Stomach smooth muscle (tissue), 2 donors: ENCODE measurements around the gene CSNK1A1L.

Experiments used
- H3K27ac ChIP-seq: one replicate; pipeline ENCODE4 v1.7.0; 2013; ENCODE audit warnings: mild to moderate bottlenecking, low read length, inconsistent platforms
- H3K27me3 ChIP-seq, 2 donors: one replicate each; pipeline ENCODE4 v1.7.0; 2013; ENCODE audit warnings: low read length in 2 of 2; ENCODE audit not compliant: insufficient read depth in 2 of 2, control insufficient read depth in 1 of 2
- H3K36me3 ChIP-seq, 2 donors: one replicate each; pipeline ENCODE4 v1.7.0; 2013; ENCODE audit warnings: low read length in 2 of 2; ENCODE audit not compliant: control insufficient read depth in 2 of 2, insufficient read depth in 2 of 2
- H3K4me1 ChIP-seq: one replicate; pipeline ENCODE4 v1.7.0; 2013; ENCODE audit warnings: low read length; ENCODE audit not compliant: control insufficient read depth, insufficient read depth
- H3K4me3 ChIP-seq, 2 donors: one replicate each; pipeline ENCODE4 v1.7.0; 2013; ENCODE audit warnings: low read length in 2 of 2
- H3K9ac ChIP-seq, 2 donors: one replicate each; pipeline ENCODE4 v1.7.0; 2013; ENCODE audit warnings: low read length in 2 of 2, mild to moderate bottlenecking in 1 of 2
- H3K9me3 ChIP-seq, 2 donors: one replicate each; pipeline ENCODE4 v1.7.0; 2013; ENCODE audit warnings: low read length in 2 of 2; ENCODE audit not compliant: control insufficient read depth in 2 of 2
- donor health status: healthy.
- donor health status: Pancreatic carcinoma.

CSNK1A1L gene

DNA sequence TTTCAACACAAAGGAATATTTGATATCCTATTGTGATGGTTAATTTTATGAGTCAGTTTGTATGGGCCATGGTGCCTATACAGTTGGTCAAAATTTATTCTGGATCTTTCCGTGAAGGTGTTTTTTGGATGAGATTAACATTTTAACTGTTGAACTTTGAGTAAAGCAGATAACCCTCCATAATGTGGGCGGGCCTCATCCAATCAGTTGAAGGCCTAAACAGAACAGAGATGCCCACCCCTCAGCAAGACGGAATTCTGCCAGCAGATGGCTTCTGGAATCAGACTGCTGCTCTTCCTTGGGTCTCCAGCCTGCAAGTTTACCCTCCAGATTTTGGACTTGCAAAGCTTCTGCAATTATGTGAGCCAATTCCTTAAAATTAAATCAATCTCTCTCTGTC lies 16.0 kb downstream of the CSNK1A1L start:
- Histone ChIP-seq H3K9me3 (no peaks in the 10 kb centered on the region), H3K4me3 (no peak overlapping the region), H3K27me3 (no peaks in the 10 kb centered on the region), H3K36me3 (no peaks in the 10 kb centered on the region), H3K27ac (no peak overlapping the region), H3K4me1 (no peaks in the 10 kb centered on the region), H3K9ac (no peak overlapping the region)

DNA sequence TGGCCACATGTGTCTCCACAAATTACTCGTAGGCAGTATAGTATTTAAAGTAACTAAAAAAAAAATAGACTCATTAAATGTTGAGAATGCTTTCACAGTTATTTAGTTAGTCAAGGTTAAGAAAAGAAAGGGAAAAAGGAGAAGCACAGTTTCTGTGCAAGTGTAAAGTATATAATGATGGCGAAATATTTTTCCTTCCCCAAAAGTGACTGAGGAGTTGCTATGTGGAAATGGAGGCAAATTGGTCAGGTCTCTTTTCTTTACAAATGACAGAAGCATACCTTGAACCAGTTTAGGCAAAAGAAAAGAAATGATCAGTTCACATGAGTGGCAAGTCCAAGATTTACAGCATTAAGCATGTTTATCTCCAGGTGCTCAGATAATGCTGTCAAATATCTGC lies 18.0 kb downstream of the CSNK1A1L start:
- H3K9ac ChIP-seq: no peak overlapping the region
- H3K27me3 ChIP-seq: no peaks in the 10 kb centered on the region
- no peaks in the 10 kb centered on the region for H3K36me3 ChIP-seq
- no peak overlapping the region for H3K4me3 ChIP-seq
- no peak overlapping the region for H3K27ac ChIP-seq
- H3K9me3 ChIP-seq: no peaks in the 10 kb centered on the region
- H3K4me1 ChIP-seq: no peaks in the 10 kb centered on the region

DNA sequence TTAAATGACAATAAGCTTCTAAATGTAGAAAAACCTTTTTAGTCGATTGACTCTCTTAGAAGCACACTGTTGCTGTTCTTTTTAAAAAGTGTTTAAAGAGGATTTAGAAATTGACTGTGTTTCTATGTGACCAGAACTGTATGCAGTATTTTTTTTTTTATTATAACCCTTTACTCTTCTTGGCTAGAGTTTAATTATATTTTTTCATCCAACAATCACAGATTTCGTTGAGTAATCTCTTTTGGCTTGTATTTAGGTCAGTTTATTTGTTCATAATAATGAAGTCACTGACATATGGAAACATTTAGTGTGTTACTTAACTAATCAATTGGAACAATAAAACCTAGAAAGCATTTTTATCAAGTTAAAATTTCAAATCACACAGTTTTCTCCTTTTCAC lies 19.9 kb downstream of the CSNK1A1L start:
- no peak overlapping the region for H3K9ac ChIP-seq
- H3K27me3 ChIP-seq: no peaks in the 10 kb centered on the region
- H3K4me3 ChIP-seq: no peak overlapping the region
- H3K27ac ChIP-seq: no peak overlapping the region
- H3K9me3 ChIP-seq: no peaks in the 10 kb centered on the region
- no peaks in the 10 kb centered on the region for H3K4me1 ChIP-seq
- H3K36me3 ChIP-seq: no peaks in the 10 kb centered on the region

DNA sequence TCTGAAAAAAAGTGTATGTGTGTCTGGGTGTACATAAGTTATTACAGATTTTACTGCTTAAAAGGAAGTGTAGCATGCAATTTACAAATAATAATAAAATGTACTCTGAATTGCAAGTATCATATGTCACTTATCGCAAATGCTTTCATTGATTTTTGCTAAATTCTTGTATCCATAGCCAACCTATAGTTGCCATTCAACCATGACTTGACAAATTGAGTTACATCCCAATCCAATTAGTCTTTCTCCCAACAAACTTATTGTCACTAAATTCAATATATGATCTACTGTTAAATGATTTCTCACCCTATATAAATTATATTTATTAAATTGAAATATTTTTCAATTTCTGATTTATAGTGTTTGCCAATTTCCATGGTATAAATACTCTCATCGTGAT lies 28.6 kb downstream of the CSNK1A1L start:
- Histone ChIP-seq H3K9ac (no peak overlapping the region), H3K4me3 (no peak overlapping the region)

DNA sequence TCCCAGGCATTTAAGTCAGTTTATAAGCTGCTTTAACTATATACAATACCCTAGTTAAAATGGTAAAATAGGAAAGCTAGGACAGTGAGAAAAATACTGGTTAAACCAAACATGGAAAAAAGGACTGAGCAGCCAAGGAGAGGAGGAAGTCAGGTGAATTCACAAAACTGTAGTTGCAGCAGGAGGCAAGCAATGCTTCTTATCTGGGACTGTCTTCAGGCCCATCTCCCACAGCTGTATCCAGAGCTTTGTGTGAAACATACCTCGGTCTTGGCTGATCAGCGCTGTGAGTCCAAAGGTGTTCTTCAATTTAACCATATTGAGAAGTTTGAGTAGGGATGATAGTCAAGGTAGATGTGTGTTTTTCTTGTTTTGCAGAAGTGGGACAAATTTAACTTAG lies 30.3 kb downstream of the CSNK1A1L start:
- no peaks in the 10 kb centered on the region for H3K36me3 ChIP-seq

More for the DNA sequence above, 28.6 kb downstream of the CSNK1A1L start:
- H3K27ac ChIP-seq: no peak overlapping the region
- no peaks in the 10 kb centered on the region for H3K9me3 ChIP-seq
- no peaks in the 10 kb centered on the region for H3K36me3 ChIP-seq
- no peaks in the 10 kb centered on the region for H3K27me3 ChIP-seq
- no peaks in the 10 kb centered on the region for H3K4me1 ChIP-seq

DNA sequence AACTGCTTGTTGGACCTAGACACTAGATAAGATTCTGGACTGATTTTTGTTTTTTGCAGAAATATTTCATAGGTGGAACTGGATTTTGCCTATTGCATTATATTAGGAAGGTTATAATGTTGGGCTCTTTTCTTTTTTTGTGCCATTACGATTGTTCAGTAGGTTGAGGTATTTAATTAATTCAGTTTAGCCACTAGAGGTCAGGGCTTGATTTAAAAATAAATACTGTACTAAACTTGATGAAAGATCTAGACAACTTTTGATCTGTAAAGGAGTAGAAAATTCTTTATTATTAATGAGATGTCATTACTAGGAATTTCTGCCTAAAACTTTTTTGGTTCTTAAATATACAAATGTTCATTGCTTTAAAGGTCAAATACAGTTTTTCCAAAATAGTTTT lies 30.8 kb downstream of the CSNK1A1L start:
- no peaks in the 10 kb centered on the region for H3K4me1 ChIP-seq
- no peaks in the 10 kb centered on the region for H3K27me3 ChIP-seq
- H3K9me3 ChIP-seq: no peaks in the 10 kb centered on the region
- H3K36me3 ChIP-seq: no peaks in the 10 kb centered on the region
- H3K9ac ChIP-seq: no peak overlapping the region
- no peak overlapping the region for H3K27ac ChIP-seq
- H3K4me3 ChIP-seq: no peak overlapping the region

More for the DNA sequence above, 30.3 kb downstream of the CSNK1A1L start:
- Histone ChIP-seq H3K27me3 (no peaks in the 10 kb centered on the region), H3K4me3 (no peak overlapping the region), H3K27ac (no peak overlapping the region), H3K9ac (no peak overlapping the region), H3K4me1 (no peaks in the 10 kb centered on the region), H3K9me3 (no peaks in the 10 kb centered on the region)

DNA sequence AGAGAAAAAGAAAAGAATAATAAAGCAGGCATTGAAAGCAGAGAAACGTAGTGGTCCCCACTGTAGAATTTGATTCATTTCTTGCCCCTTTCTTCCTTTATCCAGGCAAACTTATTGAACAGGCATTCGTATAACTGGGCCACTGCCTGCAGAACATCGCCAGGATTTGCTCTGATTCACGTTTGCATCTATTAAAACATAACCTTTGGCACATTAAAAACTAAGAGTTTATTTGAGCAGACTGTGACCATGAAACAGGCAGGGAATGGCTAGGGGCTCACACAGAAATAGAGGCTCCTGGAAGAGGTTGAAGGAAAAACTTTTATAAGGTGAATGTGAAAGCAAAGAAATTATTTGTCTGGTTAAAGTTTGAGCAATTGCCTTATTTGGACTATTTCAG lies 33.4 kb downstream of the CSNK1A1L start:
- no peak overlapping the region for H3K4me3 ChIP-seq
- H3K9me3 ChIP-seq: no peaks in the 10 kb centered on the region
- H3K36me3 ChIP-seq: no peaks in the 10 kb centered on the region
- H3K9ac ChIP-seq: no peak overlapping the region
- H3K27me3 ChIP-seq: no peaks in the 10 kb centered on the region
- no peak overlapping the region for H3K27ac ChIP-seq
- H3K4me1 ChIP-seq: no peaks in the 10 kb centered on the region

DNA sequence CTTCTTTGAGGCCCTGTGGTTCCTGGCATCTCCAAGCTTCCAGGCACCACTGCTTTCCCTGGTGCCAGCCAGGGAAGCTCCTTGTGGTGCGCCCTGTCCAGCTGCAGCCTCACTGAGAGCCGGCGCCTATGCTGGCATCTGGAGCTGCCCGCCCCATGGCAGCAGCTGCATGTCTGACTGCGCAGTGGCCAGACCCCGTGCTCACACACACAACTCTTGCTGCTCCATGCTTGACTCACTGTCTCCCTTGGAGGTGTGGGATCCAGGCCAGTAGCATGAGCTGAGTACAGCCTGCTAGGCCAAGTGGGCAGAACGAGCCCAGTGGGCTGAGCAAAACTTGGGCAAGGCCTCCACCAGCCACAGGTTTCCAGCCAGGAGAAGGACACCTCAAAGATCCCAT lies 34.5 kb downstream of the CSNK1A1L start:
- Histone ChIP-seq H3K27ac (no peak overlapping the region), H3K36me3 (no peaks in the 10 kb centered on the region), H3K4me3 (no peak overlapping the region), H3K4me1 (no peaks in the 10 kb centered on the region), H3K9me3 (no peaks in the 10 kb centered on the region), H3K9ac (no peak overlapping the region), H3K27me3 (no peaks in the 10 kb centered on the region)

DNA sequence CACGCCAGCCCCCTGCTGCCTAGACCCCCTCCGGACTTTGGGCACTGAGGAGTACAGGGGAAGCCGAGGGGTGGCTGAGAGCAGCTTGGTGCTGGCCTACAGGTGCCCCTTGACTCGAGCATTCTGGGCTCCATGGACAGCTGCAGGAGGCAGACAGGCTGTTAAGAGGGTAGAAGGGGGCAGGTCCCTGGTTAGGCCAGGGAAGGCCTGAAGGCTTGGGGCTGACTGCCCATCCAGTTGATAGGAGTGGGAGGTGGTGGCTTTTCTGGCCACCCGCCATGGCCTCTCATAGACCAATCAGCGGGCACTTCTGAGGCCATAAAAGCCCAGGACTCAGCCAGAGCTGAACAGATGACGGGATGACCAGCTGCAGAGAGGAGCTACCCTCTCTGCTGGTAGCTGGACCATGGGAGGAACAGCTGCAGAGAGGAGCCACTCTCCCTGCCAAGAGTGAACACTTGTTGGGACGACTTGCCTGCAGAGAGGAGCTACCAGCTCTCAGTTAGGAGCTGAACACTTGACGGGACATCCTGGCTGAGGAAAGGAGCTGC lies 35.2 kb downstream of the CSNK1A1L start:
- Histone ChIP-seq H3K9ac (no peak overlapping the region), H3K9me3 (no peaks in the 10 kb centered on the region), H3K27ac (no peak overlapping the region), H3K27me3 (no peaks in the 10 kb centered on the region), H3K4me1 (no peaks in the 10 kb centered on the region), H3K36me3 (no peaks in the 10 kb centered on the region), H3K4me3 (no peak overlapping the region)

DNA sequence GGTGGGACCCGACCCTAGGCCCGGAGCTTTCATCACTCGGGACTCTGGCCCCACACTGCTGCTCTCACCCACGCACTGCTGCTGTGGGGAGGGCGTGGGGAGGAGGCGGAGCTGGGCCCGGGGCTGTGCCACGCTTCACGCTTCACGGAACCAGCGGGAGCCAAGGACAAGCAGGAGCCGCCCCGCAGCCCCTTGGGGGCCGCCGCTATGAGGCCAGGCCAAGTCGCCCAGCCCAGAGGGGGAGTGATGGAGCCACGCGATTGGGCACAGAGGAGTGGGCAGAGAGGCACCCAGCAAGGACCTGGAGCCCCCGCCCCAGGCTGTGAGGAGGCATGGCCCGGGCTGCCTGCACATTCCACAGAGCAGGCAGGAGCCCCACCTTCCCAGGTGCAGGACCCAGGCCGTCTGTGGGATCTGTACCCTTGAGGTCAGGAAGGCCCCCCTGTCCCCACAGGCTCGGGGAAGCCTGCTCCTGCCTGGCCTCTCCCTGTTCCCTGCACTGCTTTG lies 35.8 kb downstream of the CSNK1A1L start:
- H3K27me3 ChIP-seq: no peaks in the 10 kb centered on the region
- no peaks in the 10 kb centered on the region for H3K9me3 ChIP-seq
- H3K27ac ChIP-seq: no peak overlapping the region
- H3K4me3 ChIP-seq: no peak overlapping the region
- no peaks in the 10 kb centered on the region for H3K4me1 ChIP-seq
- H3K36me3 ChIP-seq: no peaks in the 10 kb centered on the region
- H3K9ac ChIP-seq: no peak overlapping the region

DNA sequence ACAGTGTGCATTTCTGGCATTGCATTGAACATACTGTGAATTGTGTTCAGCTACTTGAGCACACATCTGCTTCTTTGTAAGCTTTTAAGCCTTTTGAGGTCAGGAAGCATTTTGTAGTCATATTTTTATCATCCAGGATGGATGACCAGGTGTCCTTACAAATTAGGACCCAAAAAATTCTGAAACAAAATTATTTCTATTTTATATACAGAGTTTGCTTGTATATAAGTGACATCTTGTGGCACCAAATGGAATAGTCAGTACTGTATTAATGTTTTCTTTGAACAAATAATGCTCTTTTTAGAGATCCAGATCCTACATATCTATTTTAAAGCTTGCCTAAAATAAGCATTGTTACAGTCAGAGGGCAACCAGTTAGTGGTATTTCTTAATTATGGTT lies 36.5 kb downstream of the CSNK1A1L start:
- no peaks in the 10 kb centered on the region for H3K27me3 ChIP-seq
- no peaks in the 10 kb centered on the region for H3K36me3 ChIP-seq
- no peaks in the 10 kb centered on the region for H3K4me1 ChIP-seq
- no peak overlapping the region for H3K27ac ChIP-seq
- no peaks in the 10 kb centered on the region for H3K9me3 ChIP-seq
- no peak overlapping the region for H3K9ac ChIP-seq
- H3K4me3 ChIP-seq: no peak overlapping the region
